ENCODE data around the gene FARP2.
"Not testable (repeated sequence)": the region's sequence is repeated elsewhere in the genome, so short reads cannot be mapped to it uniquely, and the experiment has no call there.

The FARP2 gene

GRCh38 chr2:241413501-241413900 lies 57.4 kb downstream of the FARP2 start:
- DNase-seq = not testable (repeated sequence)

DNA sequence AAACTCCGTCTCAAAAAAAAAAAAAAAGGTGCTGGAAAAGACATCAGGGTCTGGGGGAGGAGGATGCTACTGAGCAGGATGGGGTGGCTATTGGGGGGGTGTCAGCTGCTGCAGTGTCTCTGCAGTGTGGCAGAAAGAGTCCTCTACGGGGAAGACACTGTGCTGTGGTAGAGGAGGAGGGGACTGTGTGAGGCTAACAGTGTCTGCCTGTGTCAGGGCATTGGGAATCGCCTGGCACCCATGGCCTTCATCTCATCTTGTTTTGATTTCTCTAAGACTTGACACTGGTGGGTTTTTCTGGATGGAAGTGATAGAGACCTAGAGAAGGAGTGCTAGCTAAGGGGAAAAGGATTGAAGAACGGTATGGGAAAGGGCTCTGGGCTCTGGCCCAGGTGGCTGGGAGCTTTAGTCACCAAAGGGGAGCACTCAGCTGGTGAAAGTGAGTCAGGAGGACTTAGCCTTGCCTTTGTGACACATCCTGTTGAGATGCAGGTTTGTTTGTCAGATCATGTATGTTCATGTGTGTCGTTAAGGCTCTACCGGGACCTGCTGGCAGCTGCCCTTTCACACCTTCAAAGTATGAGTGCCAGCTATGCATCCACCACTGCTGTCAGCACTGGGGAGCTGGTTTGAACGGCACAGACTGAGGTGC lies 58.0 kb downstream of the FARP2 start:
- no peak for DNase-seq

DNA sequence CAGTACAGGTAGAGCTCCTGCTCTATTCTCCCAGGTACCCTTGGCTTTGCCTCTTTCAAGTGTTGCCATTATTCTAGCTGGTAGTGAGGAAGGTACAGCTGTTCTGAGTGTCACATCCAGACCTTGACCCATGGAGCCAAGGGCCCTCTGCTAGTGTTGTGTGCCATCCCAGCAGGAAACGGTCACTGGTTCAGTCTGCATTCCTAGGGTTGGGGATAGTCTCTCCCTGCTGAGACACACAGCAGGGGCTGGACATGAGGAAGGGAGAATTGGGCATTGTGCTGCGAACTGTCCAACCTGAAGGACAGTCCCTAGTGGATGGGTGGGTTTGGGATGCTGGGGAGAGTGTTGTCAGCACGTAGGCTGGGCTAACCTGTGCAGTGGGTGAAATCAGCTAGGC lies 59.1 kb downstream of the FARP2 start:
- DNase-seq = no peak

DNA sequence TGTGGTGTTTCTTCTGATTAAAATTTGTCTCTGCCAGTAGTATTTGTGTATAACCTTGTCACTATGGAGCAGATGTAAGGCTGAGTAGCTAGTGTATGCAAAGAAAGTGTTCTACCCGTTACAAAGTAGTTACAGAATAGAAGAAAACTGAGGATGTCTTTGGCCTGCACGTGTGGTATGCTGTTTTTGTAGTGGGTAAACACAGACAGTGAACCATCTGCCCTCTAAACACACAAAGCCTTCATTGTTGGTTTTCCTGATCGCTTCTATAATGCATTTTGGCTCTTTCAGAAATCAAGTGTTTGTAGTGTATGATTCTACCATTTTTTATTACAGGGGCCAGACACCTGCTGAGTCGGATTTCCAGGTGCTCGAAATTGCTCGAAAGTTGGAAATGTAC lies 61.5 kb downstream of the FARP2 start:
- no peak for DNase-seq

DNA sequence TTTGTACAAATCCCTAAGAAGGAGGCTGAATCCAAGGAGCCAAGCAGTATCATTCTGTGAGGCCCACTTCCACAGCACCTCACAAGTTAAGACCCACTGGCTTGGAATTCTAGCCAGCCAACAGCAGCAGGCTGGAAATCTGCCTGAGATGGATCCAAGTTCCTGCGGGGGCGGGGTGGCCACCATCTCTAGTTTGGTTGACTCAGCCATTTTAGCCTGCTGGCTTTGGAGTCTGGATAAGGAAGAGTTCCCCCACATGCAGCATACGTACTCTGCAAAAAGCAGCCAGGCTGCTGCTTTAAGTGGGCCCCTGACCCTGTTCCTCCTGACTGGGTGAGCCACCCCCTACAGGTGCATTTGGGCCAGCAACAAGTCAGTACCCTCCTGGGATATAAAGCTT lies 65.2 kb downstream of the FARP2 start:
- DNase-seq = no peak

GRCh38 chr2:241421942-241422341 lies 65.9 kb downstream of the FARP2 start:
- DNase-seq = not testable (repeated sequence)

GRCh38 chr2:241422350-241422749 lies 66.3 kb downstream of the FARP2 start:
- DNase-seq = no peak

GRCh38 chr2:241423489-241423888 lies 67.4 kb downstream of the FARP2 start:
- DNase-seq = not testable (repeated sequence)

DNA sequence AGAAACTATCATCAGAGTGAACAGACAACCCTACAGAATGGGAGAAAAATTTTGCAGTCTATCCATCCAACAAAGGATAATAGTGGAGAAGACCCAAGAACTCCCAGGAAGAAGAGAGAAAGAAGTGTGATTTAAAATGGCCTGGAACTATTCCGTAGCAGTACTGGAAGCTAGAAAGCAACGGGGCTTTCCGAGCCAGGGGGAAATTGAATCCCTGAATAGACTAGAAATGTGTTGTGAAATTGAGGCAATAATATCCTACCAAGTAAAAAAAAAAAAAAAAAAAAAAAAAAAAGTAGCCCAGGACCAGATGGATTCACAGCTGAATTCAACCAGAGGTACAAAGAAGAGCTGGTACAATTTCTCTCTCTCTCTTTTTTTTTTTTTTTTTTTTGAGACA lies 69.3 kb downstream of the FARP2 start:
- no peak for DNase-seq

- no peak for DNase-seq
Observed at GRCh38 chr2:241430178-241430577, 74.1 kb downstream of the FARP2 start.

DNA sequence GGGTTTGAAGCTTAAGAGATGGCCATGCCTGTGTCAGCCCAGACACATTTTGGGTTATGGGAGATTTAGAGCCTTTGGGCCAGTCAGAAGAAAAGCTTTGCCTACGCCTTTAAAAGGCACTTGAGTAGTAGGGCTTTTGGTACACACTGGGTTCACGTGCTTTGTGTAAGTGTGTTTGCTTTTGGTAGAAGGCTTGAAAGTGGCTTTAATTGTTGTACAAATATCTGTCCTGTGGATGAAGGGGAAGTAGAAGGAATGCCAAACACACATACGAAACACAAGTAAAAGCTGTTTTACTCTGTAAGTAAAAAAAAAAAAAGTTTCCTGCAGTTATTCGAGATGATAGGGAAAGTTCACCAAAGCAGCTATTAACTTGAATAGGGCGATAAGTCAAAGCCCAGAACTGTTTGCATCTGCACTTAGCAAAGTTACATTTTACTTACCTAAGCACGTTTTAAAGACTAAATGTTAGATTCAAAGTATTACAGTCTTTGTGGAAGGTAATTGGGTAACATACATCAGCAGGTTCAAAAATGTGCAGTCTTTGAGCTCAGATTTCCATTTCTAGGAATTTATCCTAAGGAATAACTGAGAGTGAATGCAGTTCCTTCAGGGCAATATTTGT lies 76.9 kb downstream of the FARP2 start:
- DNase-seq = no peak

DNA sequence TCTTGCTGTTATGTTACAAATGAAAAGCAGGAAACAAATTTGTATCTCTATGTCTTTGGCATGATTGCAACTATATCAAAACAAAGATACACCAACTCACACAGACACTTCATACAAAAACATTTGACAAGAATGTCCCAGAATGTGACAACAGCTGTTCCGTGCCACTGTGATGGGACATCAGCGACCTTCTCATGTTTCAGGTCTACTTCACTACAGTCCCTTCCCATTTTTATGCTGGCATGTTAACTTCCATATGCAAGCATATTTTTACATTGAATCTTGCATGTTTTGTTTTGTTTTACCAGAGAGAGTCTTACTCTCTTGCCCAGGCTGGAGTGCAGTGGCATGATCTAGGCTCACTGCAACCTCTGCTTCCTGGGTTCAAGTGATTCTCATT lies 81.1 kb downstream of the FARP2 start:
- DNase-seq = no peak

DNA sequence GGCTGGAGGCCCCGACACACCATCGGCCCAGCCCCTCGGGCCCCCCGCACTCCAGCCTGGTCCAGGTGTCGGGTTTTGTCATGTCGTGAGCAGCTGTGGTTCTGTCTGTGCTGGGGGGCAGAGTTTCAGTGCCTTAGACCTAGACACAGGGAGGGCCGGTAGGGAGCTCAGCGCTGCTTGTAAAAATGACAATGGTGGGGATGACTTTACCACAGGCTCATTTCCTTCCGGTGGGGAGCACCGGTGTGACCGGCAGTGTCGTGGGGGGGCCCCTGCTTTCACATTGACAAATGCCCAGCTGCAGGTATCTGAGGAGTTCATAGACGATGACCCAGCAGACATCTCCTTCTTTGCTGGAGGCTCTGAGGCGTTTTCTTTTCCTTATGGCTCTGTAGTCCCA lies 85.4 kb downstream of the FARP2 start:
- no peak for DNase-seq

GRCh38 chr2:241443486-241444223 lies 87.6 kb downstream of the FARP2 start:
- peak; percentile 53 for DNase-seq

DNA sequence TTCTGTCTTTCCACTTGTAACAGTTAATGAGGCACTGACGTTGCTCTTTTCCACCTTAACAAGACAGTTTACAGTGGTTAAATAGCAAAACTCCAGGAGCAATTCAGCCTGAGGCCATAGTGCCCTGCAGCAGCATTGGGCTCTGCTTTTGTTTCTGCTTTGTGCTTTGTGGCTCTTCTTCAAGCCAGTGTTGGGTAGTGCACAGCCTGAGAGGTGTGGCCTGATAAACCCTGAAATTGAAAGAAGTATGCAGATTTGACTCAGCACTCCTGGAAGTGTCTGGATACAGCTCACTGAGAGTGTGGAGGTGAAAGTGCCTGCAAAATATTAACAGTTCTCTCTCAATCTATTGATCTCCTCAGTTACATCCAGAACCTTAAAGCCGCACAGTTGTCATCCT lies 89.3 kb downstream of the FARP2 start:
- no peak for DNase-seq

DNA sequence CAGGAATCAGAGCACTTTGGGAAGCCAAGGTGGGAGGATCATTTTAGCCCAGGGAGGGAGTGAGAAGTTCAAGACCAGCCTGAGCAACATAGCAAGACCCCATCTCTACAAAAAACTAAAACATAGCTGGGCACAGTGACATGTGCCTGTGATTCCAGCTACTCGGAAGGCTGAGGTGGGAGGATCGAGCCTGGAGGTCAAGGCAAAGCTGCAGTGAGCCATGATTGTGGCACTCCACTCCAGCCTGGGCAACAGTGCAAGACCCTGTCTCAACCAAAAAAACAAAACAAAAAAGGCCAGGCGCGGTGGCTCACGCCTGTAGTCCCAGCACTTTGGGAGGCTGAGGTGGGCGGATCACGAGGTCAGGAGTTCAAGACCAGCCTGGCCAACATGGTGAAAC lies 94.0 kb downstream of the FARP2 start:
- not testable (repeated sequence) for DNase-seq

DNA sequence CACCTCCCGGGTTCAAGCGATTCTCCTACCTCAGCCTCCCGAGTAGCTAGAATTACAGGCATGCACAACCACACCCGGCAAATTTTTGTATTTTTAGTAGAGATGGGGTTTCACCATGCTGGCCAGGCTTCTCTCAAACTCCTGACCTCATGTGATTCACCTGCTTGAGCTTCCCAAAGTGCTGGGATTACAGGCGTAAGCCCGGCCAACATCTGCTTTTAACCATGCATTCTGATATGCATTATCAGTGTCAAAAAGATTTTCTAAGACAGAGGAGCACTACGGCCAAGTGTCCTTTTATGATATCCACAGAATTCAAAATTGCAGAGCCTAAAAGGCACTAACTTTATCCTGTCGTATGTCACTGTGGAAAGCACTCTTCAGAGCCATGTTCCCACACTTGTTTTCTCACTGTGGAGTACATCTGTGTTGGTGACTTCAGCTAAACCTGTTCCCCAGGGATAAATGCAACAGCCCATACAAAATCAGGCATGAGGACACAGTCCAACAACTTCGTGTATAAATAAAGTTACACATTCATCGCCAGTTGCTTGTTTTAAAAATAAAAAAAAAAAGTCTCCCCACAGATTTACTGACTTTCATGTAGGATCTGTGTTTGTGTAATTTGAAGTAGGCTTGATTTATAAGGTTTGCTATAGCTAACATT lies 95.9 kb downstream of the FARP2 start:
- DNase-seq = no peak

DNA sequence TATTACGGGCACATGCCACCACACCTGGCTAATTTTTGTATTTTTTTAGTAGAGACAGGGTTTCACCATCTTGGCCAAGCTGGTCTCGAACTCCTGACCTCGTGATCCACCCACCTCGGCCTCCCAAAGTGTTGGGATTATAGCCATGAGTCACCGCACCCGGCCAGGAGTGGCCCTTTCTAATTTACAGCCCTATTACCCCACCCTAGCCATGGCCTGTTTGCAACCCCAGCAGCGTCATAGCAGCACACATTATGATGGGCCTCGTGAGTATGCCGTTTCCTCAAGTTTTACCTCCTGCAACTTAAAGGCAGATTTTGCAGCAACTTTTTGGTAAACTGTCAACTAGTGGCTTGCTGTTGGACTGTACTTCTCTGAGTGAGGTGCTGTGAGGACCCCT lies 97.8 kb downstream of the FARP2 start:
- DNase-seq = not testable (repeated sequence)

GRCh38 chr2:241454837-241455485 lies 98.9 kb downstream of the FARP2 start:
- no peak for DNase-seq

DNA sequence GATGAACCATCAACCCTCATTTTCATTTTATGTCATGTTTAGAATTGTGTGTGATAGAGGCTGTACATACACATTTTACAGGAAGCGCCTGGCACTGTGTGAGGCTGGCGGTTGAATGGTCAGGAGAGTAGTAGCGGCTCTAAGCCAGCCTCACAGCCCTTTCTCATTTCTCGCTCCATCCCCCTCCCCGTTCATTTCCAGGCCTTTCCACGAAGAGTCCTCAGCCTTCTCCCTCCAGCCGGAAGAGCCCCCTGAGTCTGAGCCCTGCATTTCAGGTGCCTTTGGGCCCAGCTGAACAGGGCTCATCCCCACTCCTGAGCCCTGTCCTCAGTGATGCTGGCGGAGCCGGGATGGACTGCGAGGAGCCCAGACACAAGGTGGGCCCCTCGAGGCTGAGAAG lies 100.5 kb downstream of the FARP2 start:
- no peak for DNase-seq

- no peak for DNase-seq
Observed at GRCh38 chr2:241458687-241459086, 102.6 kb downstream of the FARP2 start.

GRCh38 chr2:241459520-241459919 lies 103.4 kb downstream of the FARP2 start:
- DNase-seq = no peak

GRCh38 chr2:241460631-241461030 lies 104.5 kb downstream of the FARP2 start:
- no peak for DNase-seq

Measured in GDM1 (cell line).